HT-29 (cell line): ENCODE results near the gene TBC1D14. TPM values are rescaled to one million over a fixed set of nuclear protein-coding genes. Genes with fewer than 3 reads are reported as not detected.

Experiments used
- DNase-seq: peaks from one replicate; pipeline ENCODE4 v3.0.0-alpha.2; 2015; ENCODE audit warnings: low spot score
- total RNA-seq: library from RNA; depleted of rRNA; stranded (reverse); fragments of >200 nt; shearing (Covaris generic); gene quantifications from 2 replicates; pipeline ENCODE4 v1.2.3, GENCODE V29; 2014

The TBC1D14 gene
- total RNA-seq, 1 experiment from 2014 or later, result 54.5 TPM

DNA sequence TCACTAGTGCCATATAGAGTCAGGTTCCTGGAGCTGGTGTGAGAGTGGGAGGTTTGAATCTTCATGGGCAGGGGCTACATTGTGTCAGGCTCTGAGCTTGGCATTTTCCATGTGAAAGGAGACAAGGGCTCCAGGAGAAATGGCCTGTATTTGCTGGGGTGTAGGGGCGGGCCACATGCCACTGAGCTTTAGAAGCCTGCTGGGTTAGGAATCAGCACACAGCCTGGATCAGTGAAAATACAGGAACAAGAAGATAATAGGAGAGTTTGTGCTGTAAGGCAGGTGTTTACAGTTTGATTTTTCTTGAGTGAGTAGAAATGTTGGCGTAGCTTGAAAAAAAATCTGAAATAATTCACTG is 35.4 kb downstream of the TBC1D14 start:
- DNase-seq, result no peak

- DNase-seq, result no peak
These were observed 36.9 kb downstream of the TBC1D14 start for GRCh38 chr4:6946497-6946896.

DNA sequence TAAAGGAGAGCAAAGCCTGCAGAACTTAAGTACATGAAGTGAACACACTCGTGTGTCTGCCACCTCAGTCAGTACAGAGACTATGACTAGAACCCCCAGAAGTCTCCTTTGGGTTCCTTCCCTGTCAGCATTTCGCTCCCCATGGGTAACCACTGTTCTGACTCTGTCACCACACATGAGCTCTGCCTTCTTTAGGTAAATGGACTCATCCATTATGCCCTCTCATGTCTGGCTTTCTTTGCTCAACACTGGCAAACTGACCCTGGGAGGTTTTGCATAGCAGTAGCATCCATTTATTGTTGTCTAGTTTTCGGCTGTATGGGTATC is 38.5 kb downstream of the TBC1D14 start:
- peak; percentile 10 for DNase-seq

DNA sequence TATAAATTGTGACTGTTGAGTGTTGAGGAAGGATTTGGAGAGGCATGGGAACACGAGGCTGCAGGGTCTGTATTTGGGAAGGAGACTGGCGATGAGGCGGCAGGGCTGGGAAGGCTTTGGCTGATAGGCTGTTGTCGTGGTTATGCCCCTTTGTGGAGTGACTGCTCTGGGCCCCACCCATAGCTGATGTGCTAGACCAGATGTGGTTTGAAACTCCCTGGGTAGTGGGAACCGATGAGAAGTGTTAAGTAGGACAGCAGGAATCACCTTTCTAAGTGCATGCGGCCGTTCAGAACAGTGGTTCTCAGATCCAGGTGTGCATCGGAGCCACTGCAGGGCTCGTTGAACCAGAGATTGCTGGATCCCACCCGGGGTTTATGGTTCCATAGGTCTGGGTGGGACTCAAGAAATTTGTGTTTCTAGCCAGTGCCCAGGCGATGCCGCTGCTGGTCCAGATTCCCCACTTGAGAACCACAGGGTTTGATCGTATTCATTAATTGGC is 42.3 kb downstream of the TBC1D14 start:
- no peak for DNase-seq

GRCh38 chr4:6953751-6954380 is 44.2 kb downstream of the TBC1D14 start:
- DNase-seq, result peak; percentile 79

- peak; percentile 61 for DNase-seq
These were observed 45.8 kb downstream of the TBC1D14 start for GRCh38 chr4:6955261-6955911.

DNA sequence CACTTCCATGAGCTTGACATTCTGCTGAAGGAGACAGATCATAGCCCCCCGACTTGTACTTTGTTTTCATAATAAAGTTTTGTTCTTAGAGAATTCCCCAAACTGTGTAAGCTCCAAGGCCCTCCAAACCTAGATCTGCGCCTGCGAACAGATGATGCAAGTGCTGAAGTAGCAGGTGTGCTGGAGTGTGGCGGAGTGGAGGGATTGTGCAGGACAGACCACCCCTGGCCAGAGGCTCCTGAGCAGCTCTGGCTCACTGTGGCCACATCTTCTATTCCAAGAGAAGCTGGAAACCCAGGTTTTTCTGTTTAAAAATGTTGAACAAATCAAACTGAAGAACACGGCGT is 46.4 kb downstream of the TBC1D14 start:
- DNase-seq, result no peak

DNA sequence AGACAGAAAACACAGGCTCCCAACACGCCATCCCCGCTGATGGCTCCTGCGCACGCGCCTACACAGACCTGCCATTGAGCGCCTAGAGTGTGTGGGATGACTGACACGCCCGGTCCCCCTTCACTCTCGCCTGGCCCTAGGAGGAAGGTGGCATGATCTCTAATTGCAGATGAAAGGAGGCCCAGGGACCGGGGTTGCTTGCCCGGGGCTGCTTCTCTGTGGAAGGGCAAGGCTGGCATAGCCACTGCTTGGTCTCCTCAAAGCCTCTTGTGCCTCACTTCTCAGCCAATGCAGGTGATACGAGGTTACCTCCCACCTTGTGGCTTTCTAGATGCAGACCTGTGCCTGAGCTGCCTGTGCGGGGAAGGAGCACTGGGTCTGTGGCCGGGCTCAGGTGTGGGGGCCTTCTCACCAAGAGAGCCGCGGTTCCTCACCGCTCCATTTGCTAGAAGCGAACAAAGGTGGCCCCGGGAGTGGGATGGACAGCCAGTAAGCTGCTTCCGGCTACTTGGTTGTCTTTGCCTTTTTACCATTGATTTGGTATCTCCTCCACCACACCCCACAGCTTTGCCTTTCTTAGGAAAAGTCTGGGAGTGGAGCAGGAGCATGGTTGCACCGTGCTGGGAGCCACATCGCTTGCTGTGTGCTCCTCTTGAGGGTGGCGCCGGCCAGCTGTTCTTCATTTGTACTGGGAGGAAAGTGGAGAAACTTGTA is 47.0 kb downstream of the TBC1D14 start:
- no peak for DNase-seq

DNA sequence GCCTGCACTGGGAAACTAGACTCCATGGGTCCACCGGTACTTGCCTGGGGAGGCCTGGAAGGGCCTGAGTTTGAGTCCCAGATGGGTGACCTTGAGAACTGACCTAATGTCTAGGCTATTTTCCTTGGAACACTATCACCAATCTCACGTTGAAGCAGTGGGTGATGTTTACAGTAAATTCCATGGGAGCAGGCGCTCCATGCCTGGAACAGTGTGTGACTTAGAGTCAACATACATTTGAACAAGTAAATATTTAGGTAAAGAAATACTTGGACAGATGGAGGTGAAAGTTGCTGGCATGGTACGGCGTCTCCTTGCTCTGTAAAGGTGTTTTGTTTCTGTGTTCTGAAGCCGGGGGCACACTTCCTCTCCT is 47.5 kb downstream of the TBC1D14 start:
- no peak for DNase-seq

DNA sequence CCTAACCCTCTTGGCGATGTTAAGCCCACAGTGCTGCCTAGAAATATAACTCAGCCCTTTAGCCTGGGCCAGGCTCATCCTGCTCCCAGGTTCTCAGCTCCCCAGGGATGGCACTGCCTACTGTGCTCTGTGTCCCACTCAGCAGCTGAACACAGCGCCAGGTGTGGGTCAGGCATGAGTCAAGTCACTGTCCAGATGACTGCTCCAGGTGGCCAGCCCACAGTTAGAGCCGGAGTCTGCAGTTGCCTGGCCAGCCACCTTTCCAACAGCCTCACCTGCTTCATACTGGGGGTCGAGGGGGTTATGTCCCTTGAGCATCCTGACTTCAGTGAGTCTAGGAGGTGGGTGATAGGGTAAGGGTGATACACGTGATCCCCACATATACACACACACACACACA is 48.4 kb downstream of the TBC1D14 start:
- DNase-seq, result no peak

DNA sequence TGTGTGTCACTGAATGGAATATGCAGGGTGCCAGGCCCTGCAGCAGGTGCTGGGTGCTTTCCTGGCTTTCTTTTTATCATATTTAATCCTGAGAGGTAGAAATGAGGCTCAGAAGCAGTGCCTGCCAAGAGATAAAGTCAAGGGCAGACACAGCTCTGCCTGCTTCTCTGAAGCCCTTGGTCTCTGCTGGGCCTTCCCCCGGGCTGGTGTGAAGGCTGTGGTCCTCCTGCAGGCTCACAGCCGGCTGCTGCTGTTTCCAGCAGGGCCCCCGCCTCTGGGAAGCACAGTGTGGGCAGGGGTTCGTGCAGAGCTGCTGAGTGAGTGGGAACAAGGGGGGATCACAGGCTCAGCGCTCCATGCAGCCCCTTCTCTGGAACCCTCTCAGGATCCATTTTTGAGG is 49.6 kb downstream of the TBC1D14 start:
- DNase-seq, result no peak

DNA sequence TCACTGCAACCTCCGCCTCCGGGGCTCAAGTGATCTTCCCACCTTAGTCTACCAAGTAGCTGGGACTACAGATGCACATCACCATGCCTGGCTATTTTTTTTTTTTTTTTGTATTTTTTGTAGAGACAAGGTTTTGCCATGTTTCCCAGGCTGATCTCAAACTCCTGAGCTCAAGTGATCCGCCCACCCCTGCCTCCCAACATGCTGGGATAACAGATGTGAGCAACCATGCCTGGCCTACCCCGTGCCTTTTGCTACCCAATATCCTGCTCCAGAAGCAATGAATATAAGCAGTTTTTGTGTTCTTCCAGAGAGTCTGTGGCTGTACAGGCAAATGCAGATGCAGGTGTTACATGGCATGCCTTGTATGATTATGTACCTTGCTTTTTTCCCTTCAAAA is 50.5 kb downstream of the TBC1D14 start:
- DNase-seq, result no peak

GRCh38 chr4:6960628-6961412 is 51.2 kb downstream of the TBC1D14 start:
- DNase-seq, result no peak

- no peak for DNase-seq
These were observed 52.0 kb downstream of the TBC1D14 start for GRCh38 chr4:6961496-6962210.

DNA sequence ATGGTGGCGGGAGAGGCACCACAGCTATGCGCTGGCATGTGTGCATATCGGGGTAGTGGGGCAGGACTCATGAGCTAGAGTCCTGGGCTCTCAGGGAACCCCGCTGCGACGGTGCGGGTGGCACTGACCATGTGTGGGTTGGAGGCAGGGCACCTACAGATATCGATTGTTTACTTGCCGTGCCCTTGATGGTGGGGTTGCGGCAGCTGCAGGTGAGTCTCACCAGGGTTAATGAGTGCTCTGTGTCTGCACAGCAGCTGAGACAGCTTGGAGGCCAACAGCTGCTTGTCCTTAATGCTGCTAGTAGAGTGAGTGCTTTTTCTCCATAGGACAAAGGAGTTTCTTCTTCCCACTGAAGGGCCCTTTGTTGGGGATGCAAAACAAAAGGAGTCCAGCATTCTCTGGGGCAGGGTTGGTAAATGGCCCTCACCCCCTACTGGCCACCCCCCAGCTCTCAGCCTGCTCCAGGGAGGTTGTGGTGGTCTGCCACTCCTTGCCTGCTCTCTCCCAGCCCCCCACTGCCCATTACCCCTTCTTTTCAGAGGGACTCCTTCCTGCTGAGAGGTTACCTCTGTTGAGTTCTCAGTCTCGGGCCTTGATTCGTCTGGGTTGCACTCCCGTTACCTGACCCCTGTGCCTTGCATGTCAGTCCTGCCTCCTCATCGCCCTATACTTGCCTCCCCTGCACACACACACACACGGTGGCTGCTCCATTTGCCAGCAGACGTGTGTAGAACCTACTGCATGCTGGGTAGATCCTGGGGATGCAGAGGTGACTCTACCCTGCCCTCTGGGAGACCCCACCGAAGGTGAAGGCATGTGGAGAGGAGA is 52.8 kb downstream of the TBC1D14 start:
- no peak for DNase-seq

- no peak for DNase-seq
These were observed 53.5 kb downstream of the TBC1D14 start for GRCh38 chr4:6963139-6963611.

GRCh38 chr4:6964858-6965257 is 55.2 kb downstream of the TBC1D14 start:
- DNase-seq, result no peak

GRCh38 chr4:6965329-6965728 is 55.7 kb downstream of the TBC1D14 start:
- DNase-seq, result no peak

DNA sequence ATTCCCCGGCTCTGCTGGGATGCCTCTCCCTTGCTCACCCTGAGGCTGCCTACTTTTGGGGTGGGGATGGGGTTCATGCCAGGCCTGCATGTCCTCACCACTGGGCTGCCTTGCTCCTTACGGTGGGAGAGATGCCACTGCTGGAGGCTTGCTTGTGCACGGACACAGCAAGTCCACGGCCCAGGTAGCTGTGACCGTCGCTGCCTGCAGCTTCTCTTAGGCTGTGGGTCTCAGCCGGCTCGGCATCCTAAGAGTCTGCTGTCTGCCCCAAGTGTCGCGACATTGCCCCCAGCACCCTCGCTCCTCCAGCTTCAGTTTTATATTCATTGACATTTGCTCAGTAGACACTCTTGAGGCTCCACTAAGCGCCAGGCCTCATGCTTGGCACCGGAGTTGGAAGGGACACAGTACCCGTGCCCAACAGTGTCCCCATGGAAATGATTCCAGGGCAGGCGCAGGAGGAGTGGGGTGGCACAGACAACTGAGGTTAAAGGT is 58.3 kb downstream of the TBC1D14 start:
- no peak for DNase-seq

GRCh38 chr4:6968496-6968895 is 58.9 kb downstream of the TBC1D14 start:
- DNase-seq, result no peak
